Breast epithelium (tissue), 3 donors: ENCODE results near the gene KCNH2.

ENCODE experiments used
- CTCF ChIP-seq, 3 donors: fragments of 450-650 bp; IDR thresholded peaks; one replicate each; pipeline ENCODE4 v1.5.1; 2016 to 2017; ENCODE audit warnings: antibody characterized with exemption in 3 of 3, mild to moderate bottlenecking in 3 of 3, moderate library complexity in 3 of 3
- POLR2A ChIP-seq: fragments of 450-650 bp; IDR thresholded peaks from one replicate; pipeline ENCODE4 v1.6.1; 2016; ENCODE audit warnings: antibody characterized with exemption, mild to moderate bottlenecking, moderate library complexity
- POLR2AphosphoS5 ChIP-seq, 3 donors: sonication (generic); formaldehyde crosslinking; IDR thresholded peaks; one replicate each; pipeline ENCODE4 v1.6.1; 2017; ENCODE audit warnings: antibody characterized with exemption in 3 of 3

- TF ChIP-seq POLR2AphosphoS5 (IDR thresholded peaks at IDR 0.05) (no peak), CTCF (IDR thresholded peaks at IDR 0.05) (no peak), POLR2A (no peak)
These were observed 46.4 kb upstream of the KCNH2 start, which contains the start of gene ATG9B for GRCh38 chr7:151024435-151025056.
